WTC11 (cell line): ENCODE data around the gene WSB1.

Experiments used
- CTCF ChIP-seq: fragments of 200-600 bp; IDR thresholded peaks from 2 replicates; pipeline ENCODE4 v1.8.0; 2022; ENCODE audit warnings: antibody characterized with exemption
- FOXP1 ChIP-seq: sonication (generic); formaldehyde crosslinking; IDR thresholded peaks from 2 replicates; pipeline ENCODE4 v1.8.0; 2022; ENCODE audit warnings: missing genetic modification reagents, mild to moderate bottlenecking, moderate library complexity, borderline replicate concordance
- GABPB1 ChIP-seq: sonication (generic); formaldehyde crosslinking; IDR thresholded peaks from 2 replicates; pipeline ENCODE4 v1.8.1; 2023; ENCODE audit warnings: mild to moderate bottlenecking, missing genetic modification reagents
- MXD4 ChIP-seq: fragments of 250-450 bp; sonication (Bioruptor Pico); IDR thresholded peaks from 2 replicates; pipeline ENCODE4 v1.8.0; 2021; ENCODE audit warnings: mild to moderate bottlenecking, moderate library complexity, borderline replicate concordance
- NFYB ChIP-seq: sonication (generic); formaldehyde crosslinking; conservative IDR thresholded peaks from 2 replicates; pipeline ENCODE4 v1.8.0; 2022; ENCODE audit warnings: low read depth, missing genetic modification reagents
- PRDM15 ChIP-seq: sonication (generic); formaldehyde crosslinking; IDR thresholded peaks from 2 replicates; pipeline ENCODE4 v1.8.0; 2022; ENCODE audit warnings: missing genetic modification reagents
- TEAD4 ChIP-seq: sonication (generic); formaldehyde crosslinking; IDR thresholded peaks from 2 replicates; pipeline ENCODE4 v1.8.0; 2022; ENCODE audit warnings: mild to moderate bottlenecking, missing genetic modification reagents
- TP53 ChIP-seq: sonication (generic); formaldehyde crosslinking; IDR thresholded peaks from 2 replicates; pipeline ENCODE4 v1.8.1; 2023; ENCODE audit warnings: mild to moderate bottlenecking, missing genetic modification reagents
- ZNF219 ChIP-seq: sonication (generic); formaldehyde crosslinking; IDR thresholded peaks from 2 replicates; pipeline ENCODE4 v1.8.0; 2023; ENCODE audit warnings: missing genetic modification reagents, mild to moderate bottlenecking, borderline replicate concordance

GRCh38 chr17:27329146-27329805 is 35.4 kb downstream of the WSB1 start:
- TF ChIP-seq MXD4 (CRISPR knock-in tag) (no peak), TEAD4 (no peak), PRDM15 (CRISPR knock-in tag) (no peak), FOXP1 (CRISPR knock-in tag) (no peak), CTCF (no peak), NFYB (CRISPR knock-in tag) (no peak), GABPB1 (CRISPR knock-in tag) (no peak), TP53 (no peak), ZNF219 (CRISPR knock-in tag) (no peak)
